ENCODE data around the gene FHL2.
"Not testable (repeated sequence)": the region's sequence is repeated elsewhere in the genome, so short reads cannot be mapped to it uniquely, and the experiment has no call there.

The FHL2 gene

DNA sequence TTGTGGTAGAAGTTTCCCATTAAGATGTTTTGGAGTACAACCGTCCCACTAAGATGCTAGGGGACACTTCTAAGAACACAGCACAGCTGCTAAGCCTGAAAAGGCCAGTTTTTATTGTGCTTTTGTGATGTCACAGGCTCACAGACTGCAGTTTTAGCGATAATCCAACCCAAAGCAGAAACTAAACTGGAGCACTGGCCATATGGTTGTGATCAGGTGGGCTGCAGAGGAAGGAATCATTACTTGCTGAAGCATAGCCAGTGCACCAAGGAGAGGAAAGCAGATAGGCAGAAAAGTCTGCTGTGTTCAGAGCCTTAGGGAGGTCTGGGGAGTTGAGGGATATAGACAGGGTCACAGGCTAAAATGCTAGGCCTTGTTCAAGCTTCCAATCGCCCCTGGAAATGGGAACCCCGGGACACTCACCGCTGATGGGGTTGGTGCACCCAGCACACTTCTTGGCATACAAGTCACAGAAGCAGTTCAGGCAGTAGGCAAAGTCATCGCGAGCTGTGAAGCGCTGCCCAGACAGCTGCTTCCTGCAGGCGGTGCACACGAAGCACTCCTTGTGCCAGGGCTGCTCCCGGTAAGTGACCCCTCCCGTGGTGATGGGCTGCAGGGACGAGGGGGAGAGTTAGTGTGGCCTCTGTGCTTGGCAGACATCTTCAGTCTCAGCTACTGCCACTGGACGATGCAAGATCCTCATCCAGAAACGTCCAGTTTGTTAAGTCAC lies 35.8 kb downstream of the FHL2 start:
- DNase-seq (ENCODE audit: low read depth, low spot score): no peak

GRCh38 chr2:105361102-105361889 lies 37.6 kb downstream of the FHL2 start:
- no peak for DNase-seq (ENCODE audit: low read depth, low spot score)
- no peak overlapping the region for H3K27ac ChIP-seq

More for the DNA sequence above, 35.8 kb downstream of the FHL2 start:
- no peak overlapping the region for H3K27ac ChIP-seq

- H3K27ac ChIP-seq: no peak overlapping the region
- DNase-seq (ENCODE audit: low read depth, low spot score): no peak
Observed at GRCh38 chr2:105358593-105358992, 40.3 kb downstream of the FHL2 start.

GRCh38 chr2:105357122-105357521 lies 41.7 kb downstream of the FHL2 start:
- DNase-seq (ENCODE audit: low read depth, low spot score): no peak
- no peak overlapping the region for H3K27ac ChIP-seq

GRCh38 chr2:105344704-105345345 lies 54.0 kb downstream of the FHL2 start:
- no peak for DNase-seq (ENCODE audit: low read depth, low spot score)
- no peak overlapping the region for H3K27ac ChIP-seq

DNA sequence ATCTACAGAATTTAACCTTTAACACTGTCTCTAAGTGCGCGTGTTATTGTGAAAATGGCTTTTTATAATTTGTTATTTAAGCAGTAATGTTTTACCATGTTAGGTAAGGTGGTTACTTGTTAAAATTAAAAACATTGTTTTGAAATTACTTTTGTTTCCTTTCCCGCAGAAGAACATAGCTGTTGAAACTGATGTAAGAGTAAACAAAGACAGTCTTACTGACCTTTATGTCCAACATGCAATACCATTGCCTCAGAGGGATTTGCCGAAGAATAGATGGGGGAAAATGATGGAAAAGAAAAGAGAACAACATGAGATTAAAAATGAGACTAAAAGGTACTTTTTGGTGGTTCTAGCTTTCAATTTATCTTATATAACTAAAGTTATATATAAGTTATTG lies 59.4 kb downstream of the FHL2 start:
- no peak for DNase-seq (ENCODE audit: low read depth, low spot score)
- no peak overlapping the region for H3K27ac ChIP-seq

- no peak for DNase-seq (ENCODE audit: low read depth, low spot score)
Observed at GRCh38 chr2:105338020-105338385, 60.8 kb downstream of the FHL2 start.

GRCh38 chr2:105337122-105338019 lies 61.5 kb downstream of the FHL2 start, which contains the start of gene C2orf49:
C2orf49 (plus strand) TSS chr2:105337540; CDS start chr2:105337588, 48 bp downstream.
- peak within 1 kb of the TSS; percentile 89 for H3K27ac ChIP-seq
- DNase-seq (ENCODE audit: low read depth, low spot score): no peak

More at GRCh38 chr2:105338020-105338385, 60.8 kb downstream of the FHL2 start:
- peak overlapping the region; percentile 89 for H3K27ac ChIP-seq

- H3K27ac ChIP-seq: peak overlapping the region; percentile 89
- DNase-seq (ENCODE audit: low read depth, low spot score): no peak
Observed at GRCh38 chr2:105336786-105337121, 62.1 kb downstream of the FHL2 start.

DNA sequence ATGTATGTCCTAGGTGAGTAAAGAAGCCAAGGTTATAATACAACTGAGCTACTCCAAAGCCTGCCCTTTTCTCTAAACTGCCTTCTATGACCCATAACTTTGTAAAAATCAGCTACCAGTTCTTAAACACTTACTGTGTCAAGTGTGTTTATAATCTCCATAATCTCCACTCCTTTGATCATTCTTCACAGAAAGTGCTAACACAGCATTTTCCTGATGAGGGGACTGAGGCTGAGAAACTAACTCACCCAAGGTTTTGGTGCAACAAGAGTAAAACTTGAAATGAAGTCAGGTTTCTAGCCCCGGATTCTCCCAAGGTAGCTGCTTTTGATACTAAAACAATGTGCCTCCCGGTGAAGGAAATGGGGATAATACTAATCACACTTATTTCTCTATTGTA lies 63.4 kb downstream of the FHL2 start:
- no peak for DNase-seq (ENCODE audit: low read depth, low spot score)
- no peak overlapping the region for H3K27ac ChIP-seq

DNA sequence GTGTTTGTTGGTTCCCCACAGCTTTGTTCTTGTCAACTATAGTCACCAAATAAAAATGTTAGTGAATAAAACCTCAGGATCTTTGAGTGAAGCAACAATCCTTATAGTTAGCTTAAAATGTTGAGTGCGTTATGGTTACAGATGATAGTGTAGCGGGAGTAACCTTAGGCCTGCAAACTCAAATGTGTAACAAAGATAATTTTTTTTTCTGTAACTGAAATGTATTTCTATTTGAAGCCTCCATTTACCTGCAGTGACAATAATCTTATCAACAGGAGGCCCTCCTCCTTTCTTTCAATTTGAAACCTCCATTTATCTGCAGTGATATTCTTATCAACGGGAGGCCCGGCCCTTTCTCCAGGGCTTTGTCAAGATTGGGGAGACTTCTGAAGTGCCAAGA lies 64.6 kb downstream of the FHL2 start:
- H3K27ac ChIP-seq: no peak overlapping the region
- no peak for DNase-seq (ENCODE audit: low read depth, low spot score)

- DNase-seq (ENCODE audit: low read depth, low spot score): no peak
- H3K27ac ChIP-seq: peak overlapping the region; percentile 82
Observed at GRCh38 chr2:105330681-105331375, 68.0 kb downstream of the FHL2 start.

DNA sequence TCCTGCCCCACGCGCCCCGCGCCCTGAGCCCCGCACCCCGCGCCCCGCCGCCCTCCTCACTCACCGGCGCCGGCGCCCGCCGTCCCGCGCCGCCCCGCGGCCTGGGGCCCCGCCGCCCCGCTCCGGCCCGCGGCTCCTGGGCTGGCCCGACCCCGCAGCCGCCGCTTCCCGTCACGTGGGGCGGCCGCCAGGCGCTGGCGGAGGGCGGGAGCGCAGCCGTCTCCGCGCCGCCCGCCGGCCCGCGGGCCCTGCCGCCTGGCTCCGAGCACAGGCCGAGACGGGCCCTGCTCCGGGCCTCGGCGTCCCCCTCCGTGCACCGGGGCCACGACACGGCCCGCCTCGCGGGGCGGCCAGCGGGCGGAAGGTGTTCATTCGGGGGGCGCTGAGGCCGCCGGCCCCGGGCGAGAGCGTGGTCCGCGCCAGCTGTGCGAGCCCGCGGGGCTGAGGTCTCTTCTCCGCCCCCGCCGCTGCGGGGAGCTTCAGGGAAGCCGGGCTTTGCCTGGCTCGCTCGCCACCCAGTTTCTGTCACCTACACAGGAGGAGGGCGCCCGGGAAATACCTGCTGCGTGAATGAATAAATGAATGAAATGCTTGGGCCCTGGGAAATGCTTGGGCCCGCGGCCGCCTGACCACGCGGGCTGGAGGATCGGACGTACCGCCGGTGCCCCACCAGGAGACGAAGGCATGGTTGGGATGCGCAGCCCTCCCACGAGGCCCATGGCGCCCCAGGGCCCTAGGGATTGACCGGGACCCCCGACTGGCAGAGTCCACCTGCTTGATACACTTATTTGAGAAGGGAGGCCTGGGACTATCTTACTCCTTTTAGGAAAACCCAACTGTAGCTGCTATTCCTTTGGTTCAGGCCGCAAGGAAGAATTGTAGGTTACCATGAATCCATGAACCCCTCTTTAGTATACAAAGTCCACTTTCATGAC lies 69.0 kb downstream of the FHL2 start, which contains the start of gene TGFBRAP1:
TSS of gene TGFBRAP1 (minus strand) at position 175 of the 935 bp plus-strand sequence. CDS start 21,434 bp downstream, outside the sequence.
- no peak for DNase-seq (ENCODE audit: low read depth, low spot score)
- H3K27ac ChIP-seq: peak within 1 kb of the TSS; percentile 82

DNA sequence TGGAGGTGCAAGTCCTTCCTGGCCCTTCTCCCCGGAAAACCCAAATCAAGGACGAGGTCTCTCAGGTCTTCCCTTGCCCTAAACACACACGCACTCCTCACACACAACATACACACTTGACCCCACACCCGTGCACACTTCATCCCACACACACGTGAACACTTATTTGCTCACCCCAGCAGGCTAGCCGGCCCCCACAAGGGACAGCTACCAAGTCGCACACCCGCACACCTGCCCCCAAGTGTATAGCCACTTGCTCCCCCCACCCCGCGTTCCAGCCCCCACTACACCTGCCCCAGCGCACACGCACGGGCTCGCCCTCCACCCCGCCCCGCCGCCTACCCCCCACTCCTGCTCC lies 69.7 kb downstream of the FHL2 start:
- peak overlapping the region; percentile 82 for H3K27ac ChIP-seq
- DNase-seq (ENCODE audit: low read depth, low spot score): no peak

DNA sequence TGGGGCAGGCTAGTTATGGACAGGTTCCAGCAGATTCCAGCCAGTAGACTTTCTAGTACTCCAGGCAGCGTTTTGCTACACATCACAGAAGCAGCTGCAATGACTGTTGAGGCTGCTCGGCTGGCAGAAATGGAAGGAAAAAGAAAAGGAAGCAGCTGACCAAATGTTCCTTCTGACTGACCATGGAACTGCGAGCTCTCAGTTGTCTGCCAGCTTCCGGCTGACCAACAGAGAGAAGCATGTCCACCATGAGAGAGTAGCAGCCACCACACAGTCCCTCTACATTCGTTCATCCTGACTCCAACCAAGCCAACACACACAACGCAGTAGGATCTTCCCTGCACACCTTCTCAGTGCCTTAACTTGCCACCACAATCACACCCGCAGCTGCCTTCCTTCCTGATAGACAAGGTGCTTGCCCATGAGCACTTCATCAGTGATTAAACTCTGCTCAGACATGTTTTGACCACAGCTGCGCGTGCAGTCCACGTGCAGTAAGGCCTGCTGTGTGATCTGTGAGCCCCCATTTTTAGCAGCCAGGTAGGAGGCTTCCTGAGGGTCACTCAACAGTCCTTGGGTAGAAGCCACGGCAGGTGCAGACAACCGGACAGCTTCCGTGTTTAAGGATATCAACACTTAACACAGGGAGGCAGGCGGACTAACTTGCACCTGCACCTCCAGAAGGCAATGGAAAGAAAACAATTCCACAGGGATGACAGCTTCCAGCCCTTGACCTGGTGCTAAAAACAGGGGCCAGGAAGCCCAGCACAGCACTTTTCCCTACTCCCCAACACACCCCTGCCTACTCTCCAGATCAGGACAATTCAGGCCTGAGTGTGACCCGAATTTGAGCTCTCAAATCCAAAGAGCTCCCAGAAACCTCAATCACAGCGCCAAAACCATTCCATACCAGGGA lies 70.3 kb downstream of the FHL2 start:
- peak overlapping the region; percentile 82 for H3K27ac ChIP-seq
- peak; percentile 31 for DNase-seq (ENCODE audit: low read depth, low spot score)

- no peak overlapping the region for H3K27ac ChIP-seq
- DNase-seq (ENCODE audit: low read depth, low spot score): no peak
Observed at GRCh38 chr2:105327690-105328089, 71.2 kb downstream of the FHL2 start.

- not testable (repeated sequence) for H3K27ac ChIP-seq; DNase-seq (ENCODE audit: low read depth, low spot score)
Observed at GRCh38 chr2:105327271-105327670, 71.6 kb downstream of the FHL2 start.

Measured in epithelial cell of prostate (primary cell).